A673 (cell line): ENCODE measurements around the gene UBASH3A.

Experiments used
- EZH2 ChIP-seq: fragments of 200-600 bp; sonication (generic); IDR thresholded peaks from 2 replicates; pipeline ENCODE4 v1.6.1; 2017; ENCODE audit warnings: borderline replicate concordance, low read depth, mild to moderate bottlenecking, mixed read lengths, antibody characterized with exemption, low read length; ENCODE audit not compliant: poor library complexity, severe bottlenecking
- TF ChIP-seq, protein P1 (sequence below): fragments of 300-800, 200-600 bp; sonication (generic); conservative IDR thresholded peaks from 2 replicates; pipeline ENCODE4 v1.5.1; 2017; ENCODE audit warnings: low read depth, mild to moderate bottlenecking, antibody characterized with exemption, low read length, moderate library complexity, mixed read lengths

DNA sequence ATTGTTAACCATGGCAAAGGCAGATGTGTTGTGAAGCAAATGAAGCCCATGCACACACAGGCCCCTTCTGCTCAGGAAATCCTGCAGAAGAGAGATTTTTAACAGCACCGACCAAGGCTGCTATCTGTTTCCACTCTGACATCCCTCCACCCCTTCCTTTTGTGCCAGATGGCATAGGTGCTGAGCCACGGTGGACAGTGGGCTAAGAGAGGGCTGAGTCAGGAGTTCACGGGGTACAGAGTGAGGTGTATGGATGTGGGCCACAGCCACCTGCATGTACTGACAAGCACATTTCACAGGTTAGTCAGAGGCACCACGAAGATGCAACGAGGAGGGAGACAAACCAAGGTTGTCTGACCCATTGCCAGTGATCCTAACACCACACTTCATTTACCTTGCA, 82.8 kb downstream of the UBASH3A start:
- TF ChIP-seq, protein P1, sequence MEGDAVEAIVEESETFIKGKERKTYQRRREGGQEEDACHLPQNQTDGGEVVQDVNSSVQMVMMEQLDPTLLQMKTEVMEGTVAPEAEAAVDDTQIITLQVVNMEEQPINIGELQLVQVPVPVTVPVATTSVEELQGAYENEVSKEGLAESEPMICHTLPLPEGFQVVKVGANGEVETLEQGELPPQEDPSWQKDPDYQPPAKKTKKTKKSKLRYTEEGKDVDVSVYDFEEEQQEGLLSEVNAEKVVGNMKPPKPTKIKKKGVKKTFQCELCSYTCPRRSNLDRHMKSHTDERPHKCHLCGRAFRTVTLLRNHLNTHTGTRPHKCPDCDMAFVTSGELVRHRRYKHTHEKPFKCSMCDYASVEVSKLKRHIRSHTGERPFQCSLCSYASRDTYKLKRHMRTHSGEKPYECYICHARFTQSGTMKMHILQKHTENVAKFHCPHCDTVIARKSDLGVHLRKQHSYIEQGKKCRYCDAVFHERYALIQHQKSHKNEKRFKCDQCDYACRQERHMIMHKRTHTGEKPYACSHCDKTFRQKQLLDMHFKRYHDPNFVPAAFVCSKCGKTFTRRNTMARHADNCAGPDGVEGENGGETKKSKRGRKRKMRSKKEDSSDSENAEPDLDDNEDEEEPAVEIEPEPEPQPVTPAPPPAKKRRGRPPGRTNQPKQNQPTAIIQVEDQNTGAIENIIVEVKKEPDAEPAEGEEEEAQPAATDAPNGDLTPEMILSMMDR = no peak
- no peak for TF ChIP-seq EZH2
